GM21423 (cell line): ENCODE measurements around the gene SMARCA2.

Experiments used
- ATAC-seq: cut with Tn5 transposase; IDR thresholded peaks from one replicate; pipeline ENCODE4 v1.9.1; 2021; ENCODE audit warnings: mild to moderate bottlenecking, moderate library complexity; ENCODE audit not compliant: unreplicated experiment

The SMARCA2 gene

DNA sequence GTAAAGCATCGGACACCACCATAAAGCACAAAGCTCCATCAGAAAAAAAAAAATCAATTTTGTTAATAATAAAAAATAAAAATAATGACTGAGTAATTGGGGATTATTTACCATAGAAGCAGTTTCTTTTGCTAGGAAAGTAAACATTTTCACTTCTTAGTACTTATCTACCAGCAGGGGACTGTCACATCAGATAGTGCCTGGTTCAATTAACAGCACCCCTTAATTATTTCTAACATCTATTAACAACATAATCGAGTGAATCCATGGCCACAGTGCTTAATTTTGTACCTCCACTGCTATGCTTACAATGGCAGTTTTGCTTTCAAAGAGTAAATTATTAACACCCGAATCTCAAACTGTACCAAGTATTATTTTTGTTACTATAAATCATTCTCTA, 221.7 kb downstream of the SMARCA2 start:
- no peak for ATAC-seq

- no peak for ATAC-seq
Measured at GRCh38 chr9:2241461-2241835, 226.3 kb downstream of the SMARCA2 start.

GRCh38 chr9:2241836-2242741, 226.9 kb downstream of the SMARCA2 start:
- ATAC-seq = peak; percentile 94

DNA sequence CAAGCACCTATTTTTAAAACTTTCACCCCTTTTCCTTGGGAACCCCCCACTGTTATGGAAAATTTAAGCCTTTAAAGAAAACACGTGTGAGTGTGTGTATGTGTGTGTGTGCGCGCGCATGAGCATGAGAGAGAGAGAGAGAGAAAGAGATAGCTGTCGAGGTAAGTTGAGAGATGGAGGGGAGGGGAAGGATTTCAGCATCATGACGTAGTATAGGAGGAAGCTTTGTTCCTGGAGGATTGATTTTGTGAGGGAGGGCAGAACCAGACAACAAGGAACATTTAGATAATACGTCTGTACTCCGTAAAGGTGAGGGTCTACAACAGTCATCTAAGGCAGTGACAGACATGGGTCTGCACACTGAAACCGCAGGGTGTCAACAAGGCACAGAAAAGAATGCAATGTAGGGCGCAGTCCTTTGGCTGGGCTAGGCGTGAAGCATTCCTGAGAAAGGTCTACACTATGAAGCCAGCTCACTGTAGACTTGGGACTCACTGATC, 227.7 kb downstream of the SMARCA2 start:
- no peak for ATAC-seq
